ENCODE data around the gene NR6A1.
"Not testable (repeated sequence)": the region's sequence is repeated elsewhere in the genome, so short reads cannot be mapped to it uniquely, and the experiment has no call there.

NR6A1 gene

GRCh38 chr9:124734741-124735083 lies 36.4 kb downstream of the NR6A1 start:
- ChIA-PET CTCF (interaction anchor here (0.6 to 0.9 kb wide), 4 partner anchors 8 to 640 kb away, joined by 3 to 6 read pairs (median 3); no protein-coding TSS in a partner anchor), POLR2A (interaction anchor here (0.9 kb wide), 1 partner anchor 27 kb away, joined by 3 read pairs; no protein-coding TSS in a partner anchor)
- TF ChIP-seq, protein P1, sequence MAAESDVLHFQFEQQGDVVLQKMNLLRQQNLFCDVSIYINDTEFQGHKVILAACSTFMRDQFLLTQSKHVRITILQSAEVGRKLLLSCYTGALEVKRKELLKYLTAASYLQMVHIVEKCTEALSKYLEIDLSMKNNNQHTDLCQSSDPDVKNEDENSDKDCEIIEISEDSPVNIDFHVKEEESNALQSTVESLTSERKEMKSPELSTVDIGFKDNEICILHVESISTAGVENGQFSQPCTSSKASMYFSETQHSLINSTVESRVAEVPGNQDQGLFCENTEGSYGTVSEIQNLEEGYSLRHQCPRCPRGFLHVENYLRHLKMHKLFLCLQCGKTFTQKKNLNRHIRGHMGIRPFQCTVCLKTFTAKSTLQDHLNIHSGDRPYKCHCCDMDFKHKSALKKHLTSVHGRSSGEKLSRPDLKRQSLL (tag by site-specific recombination; IDR thresholded peaks at IDR 0.05) = peak; percentile 74; the same call in 1 of the 2 replicates
- peak; percentile 73 for TF ChIP-seq ZNF600 (tag by site-specific recombination; IDR thresholded peaks at IDR 0.05)
- H3K36me3 ChIP-seq (ENCODE audit: control insufficient read depth in 2 of 2, insufficient read depth in 1 of 2, low read length in 2 of 2); H3K27ac ChIP-seq (ENCODE audit: extremely low read depth, low read depth, low read length); H3K4me1 ChIP-seq (ENCODE audit: control insufficient read depth, insufficient read depth, low read length); H3K4me3 ChIP-seq (ENCODE audit: low read depth, low read length); H3K9me3 ChIP-seq (ENCODE audit: control insufficient read depth, insufficient read depth, low read depth, low read length): not testable (repeated sequence)

DNA sequence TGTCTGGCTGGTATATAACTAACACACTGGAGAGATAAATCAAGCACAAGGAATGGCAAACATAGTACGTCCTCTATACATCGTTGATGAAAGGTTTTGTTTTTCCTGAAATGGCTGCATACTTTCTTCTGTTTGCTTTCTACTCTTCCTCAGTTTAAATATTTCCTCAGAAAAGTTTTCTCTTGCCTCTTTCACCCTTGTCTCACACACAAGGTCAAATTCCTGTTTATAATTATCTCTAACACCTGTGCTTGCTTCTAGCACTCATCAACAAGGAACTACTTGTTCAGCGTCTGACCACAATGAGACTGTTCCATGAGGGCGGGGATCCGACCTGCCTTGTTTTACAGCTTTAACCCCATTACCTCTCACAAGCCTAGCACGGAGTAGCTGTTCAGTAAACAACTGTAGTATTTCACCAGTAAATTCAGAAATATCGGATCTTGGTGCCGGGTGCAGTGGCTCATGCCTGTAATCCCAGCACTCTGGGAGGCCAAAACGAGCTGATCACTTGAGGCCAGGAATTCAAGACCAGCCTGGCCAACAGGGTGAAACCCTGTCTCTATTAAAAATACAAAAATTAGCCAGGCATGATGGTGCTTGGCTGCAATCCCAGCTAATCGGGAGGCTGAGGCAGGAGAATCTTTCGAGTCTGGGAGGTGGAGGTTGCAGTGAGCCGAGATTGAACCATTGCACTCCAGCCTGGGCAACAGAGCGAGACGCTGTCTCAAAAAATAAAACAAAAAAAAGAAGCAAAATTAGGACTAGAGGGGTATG lies 37.0 kb downstream of the NR6A1 start:
- CTCF ChIA-PET = interaction anchor here (0.6 to 1.2 kb wide), 9 partner anchors 9 to 197 kb away, joined by 3 to 6 read pairs (median 3); no protein-coding TSS in a partner anchor
- TF ChIP-seq ZNF416 (tag by site-specific recombination; IDR thresholded peaks at IDR 0.05) = no peak
- TF ChIP-seq ZBTB20 (tag by site-specific recombination; IDR thresholded peaks at IDR 0.05) = no peak
- TF ChIP-seq ELK4 (IDR thresholded peaks at IDR 0.05; ENCODE audit: borderline replicate concordance, low read depth, low read length) = no peak
- TF ChIP-seq PRDM1 (tag by site-specific recombination; IDR thresholded peaks at IDR 0.05) = peak; percentile 56
- TF ChIP-seq ZNF704 (tag by site-specific recombination; IDR thresholded peaks at IDR 0.05) = no peak
- TF ChIP-seq, protein P2, sequence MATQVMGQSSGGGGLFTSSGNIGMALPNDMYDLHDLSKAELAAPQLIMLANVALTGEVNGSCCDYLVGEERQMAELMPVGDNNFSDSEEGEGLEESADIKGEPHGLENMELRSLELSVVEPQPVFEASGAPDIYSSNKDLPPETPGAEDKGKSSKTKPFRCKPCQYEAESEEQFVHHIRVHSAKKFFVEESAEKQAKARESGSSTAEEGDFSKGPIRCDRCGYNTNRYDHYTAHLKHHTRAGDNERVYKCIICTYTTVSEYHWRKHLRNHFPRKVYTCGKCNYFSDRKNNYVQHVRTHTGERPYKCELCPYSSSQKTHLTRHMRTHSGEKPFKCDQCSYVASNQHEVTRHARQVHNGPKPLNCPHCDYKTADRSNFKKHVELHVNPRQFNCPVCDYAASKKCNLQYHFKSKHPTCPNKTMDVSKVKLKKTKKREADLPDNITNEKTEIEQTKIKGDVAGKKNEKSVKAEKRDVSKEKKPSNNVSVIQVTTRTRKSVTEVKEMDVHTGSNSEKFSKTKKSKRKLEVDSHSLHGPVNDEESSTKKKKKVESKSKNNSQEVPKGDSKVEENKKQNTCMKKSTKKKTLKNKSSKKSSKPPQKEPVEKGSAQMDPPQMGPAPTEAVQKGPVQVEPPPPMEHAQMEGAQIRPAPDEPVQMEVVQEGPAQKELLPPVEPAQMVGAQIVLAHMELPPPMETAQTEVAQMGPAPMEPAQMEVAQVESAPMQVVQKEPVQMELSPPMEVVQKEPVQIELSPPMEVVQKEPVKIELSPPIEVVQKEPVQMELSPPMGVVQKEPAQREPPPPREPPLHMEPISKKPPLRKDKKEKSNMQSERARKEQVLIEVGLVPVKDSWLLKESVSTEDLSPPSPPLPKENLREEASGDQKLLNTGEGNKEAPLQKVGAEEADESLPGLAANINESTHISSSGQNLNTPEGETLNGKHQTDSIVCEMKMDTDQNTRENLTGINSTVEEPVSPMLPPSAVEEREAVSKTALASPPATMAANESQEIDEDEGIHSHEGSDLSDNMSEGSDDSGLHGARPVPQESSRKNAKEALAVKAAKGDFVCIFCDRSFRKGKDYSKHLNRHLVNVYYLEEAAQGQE (tag by site-specific recombination; IDR thresholded peaks at IDR 0.05) = no peak
- TF ChIP-seq ZNF585B (tag by site-specific recombination; IDR thresholded peaks at IDR 0.05) = peak; percentile 55
- no peak for TF ChIP-seq ZNF747 (tag by site-specific recombination; IDR thresholded peaks at IDR 0.05)
- no peak for TF ChIP-seq ZNF132 (tag by site-specific recombination; IDR thresholded peaks at IDR 0.05; ENCODE audit: borderline replicate concordance)
- TF ChIP-seq ZNF664 (tag by site-specific recombination; IDR thresholded peaks at IDR 0.05) = peak; percentile 86
- POLR2A ChIA-PET = interaction anchor here (0.9 kb wide), 1 partner anchor 26 kb away, joined by 3 read pairs; no protein-coding TSS in a partner anchor
- H3K36me3 ChIP-seq (ENCODE audit: control insufficient read depth in 2 of 2, insufficient read depth in 1 of 2, low read length in 2 of 2) = peaks cover 0 to 9% of the 10 kb centered on the region in 2 experiments; a peak in 2 of 3 replicates
- no peak overlapping the region for H3K4me3 ChIP-seq (ENCODE audit: low read depth, low read length)
- no peak overlapping the region for H3K27ac ChIP-seq (ENCODE audit: extremely low read depth, low read depth, low read length)
- H3K9me3 ChIP-seq (ENCODE audit: control insufficient read depth, insufficient read depth, low read depth, low read length) = no peaks in the 10 kb centered on the region
- peaks cover 6% of the 10 kb centered on the region; the same call in 1 of the 2 replicates for H3K4me1 ChIP-seq (ENCODE audit: control insufficient read depth, insufficient read depth, low read length)

- no peak overlapping the region for H3K4me3 ChIP-seq (ENCODE audit: low read depth, low read length)
- H3K4me1 ChIP-seq (ENCODE audit: control insufficient read depth, insufficient read depth, low read length) = peaks cover 6% of the 10 kb centered on the region; the same call in 1 of the 2 replicates
- peaks cover 0 to 9% of the 10 kb centered on the region in 2 experiments; a peak in 2 of 3 replicates for H3K36me3 ChIP-seq (ENCODE audit: control insufficient read depth in 2 of 2, insufficient read depth in 1 of 2, low read length in 2 of 2)
- no peaks in the 10 kb centered on the region for H3K9me3 ChIP-seq (ENCODE audit: control insufficient read depth, insufficient read depth, low read depth, low read length)
- no peak overlapping the region for H3K27ac ChIP-seq (ENCODE audit: extremely low read depth, low read depth, low read length)
- ChIA-PET POLR2A (interaction anchor here (0.6 kb wide), 1 partner anchor 132 kb away, joined by 6 read pairs; no protein-coding TSS in a partner anchor), CTCF (interaction anchor here (0.5 to 1.7 kb wide), 3 partner anchors 19 to 311 kb away, joined by 3 to 5 read pairs (median 3); no protein-coding TSS in a partner anchor)
- TF ChIP-seq ZNF560 (tag by site-specific recombination; IDR thresholded peaks at IDR 0.05; ENCODE audit: borderline replicate concordance) (no peak), ZNF37A (tag by site-specific recombination; IDR thresholded peaks at IDR 0.05) (no peak), ZNF112 (tag by site-specific recombination; IDR thresholded peaks at IDR 0.05) (no peak), ZNF211 (tag by site-specific recombination; IDR thresholded peaks at IDR 0.05; ENCODE audit: low read depth) (no peak), WT1 (tag by site-specific recombination; IDR thresholded peaks at IDR 0.05) (no peak), ZNF18 (tag by site-specific recombination; IDR thresholded peaks at IDR 0.05) (no peak), ZNF140 (tag by site-specific recombination; IDR thresholded peaks at IDR 0.05) (no peak), YY2 (tag by site-specific recombination; IDR thresholded peaks at IDR 0.05) (no peak), SP3 (tag by site-specific recombination; IDR thresholded peaks at IDR 0.05) (no peak), ZNF132 (tag by site-specific recombination; IDR thresholded peaks at IDR 0.05; ENCODE audit: borderline replicate concordance) (no peak), ZNF624 (tag by site-specific recombination; IDR thresholded peaks at IDR 0.05) (no peak)
These were observed 40.3 kb downstream of the NR6A1 start for GRCh38 chr9:124730772-124731171.

Measured in HEK293 (cell line).